Measurements from ENCODE around the gene C1QTNF8.

The C1QTNF8 gene

GRCh38 chr16:1096169-1097082, at the start of gene C1QTNF8:
Gene C1QTNF8, minus strand, starts transcription at chr16:1096244. Its CDS starts 1,322 bp downstream, at chr16:1094922.
- no peak for DNase-seq

- no peak for DNase-seq
Observed at GRCh38 chr16:1145383-1146100, 49.5 kb upstream of the C1QTNF8 start.

DNA sequence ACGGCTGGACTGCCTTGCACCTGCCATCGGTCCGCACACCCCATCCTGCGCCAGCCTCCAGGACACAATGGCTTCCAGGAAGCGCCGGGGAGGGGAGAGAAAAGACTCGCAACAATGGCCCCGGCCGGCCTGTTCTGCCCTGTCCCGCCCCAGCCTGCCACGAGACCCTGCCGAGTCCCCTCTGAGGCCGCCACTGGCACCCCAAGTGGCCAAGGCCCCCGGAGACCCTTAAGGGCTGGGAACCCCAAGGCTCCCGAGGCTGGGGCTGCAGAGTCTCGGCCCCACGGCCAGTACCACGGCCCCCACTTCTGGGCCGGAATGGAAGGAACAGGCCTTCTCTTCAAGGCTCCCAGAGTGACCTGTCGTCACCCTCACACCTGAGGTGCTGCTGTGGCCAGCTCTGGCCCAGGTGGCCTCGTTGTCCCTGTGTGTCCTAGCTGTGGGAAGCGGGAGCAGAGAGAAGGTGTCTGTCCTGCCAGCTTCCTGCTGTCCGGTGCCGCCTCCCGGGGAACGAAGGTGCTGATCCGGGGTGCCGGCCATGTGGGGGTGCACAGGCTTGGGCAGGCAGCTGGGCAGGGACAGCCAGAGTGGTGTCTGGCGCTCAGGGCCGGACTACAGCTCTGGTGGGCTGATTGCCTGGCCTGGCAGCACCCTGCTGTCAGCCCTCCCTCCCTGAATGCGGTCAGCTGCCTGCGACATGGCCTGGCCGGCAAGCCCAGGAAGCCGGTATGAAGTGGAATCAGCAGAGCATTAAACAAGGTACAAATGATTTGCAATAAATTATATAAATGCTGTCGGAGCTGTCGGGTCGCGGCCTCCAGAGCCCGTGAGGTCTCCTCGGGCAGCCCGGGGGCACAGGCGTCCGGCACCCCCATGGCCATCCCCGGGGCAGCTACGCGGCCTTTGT, 48.7 kb upstream of the C1QTNF8 start:
- DNase-seq = no peak

- no peak for DNase-seq
Observed at GRCh38 chr16:1143761-1144450, 47.9 kb upstream of the C1QTNF8 start.

DNA sequence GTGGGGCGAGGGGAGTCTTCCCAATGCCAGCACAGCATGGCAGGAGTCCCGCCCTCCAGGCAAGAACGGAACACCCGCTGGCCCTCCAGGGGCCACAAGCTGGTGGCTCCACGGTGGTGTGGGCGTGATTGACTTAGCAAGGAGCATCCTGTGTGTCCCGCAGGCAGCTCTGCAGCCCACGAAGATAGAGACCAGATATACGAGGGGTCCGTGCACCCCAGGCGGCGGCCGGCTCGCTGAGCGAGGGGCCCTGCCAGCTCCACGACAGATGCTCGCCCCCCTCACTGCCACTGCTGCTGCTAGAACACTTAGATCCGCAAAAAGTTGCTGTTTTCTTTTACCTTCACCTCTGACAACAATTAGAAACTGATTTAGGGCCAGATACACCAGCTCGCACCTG, 46.9 kb upstream of the C1QTNF8 start:
- DNase-seq = no peak

- DNase-seq = no peak
Observed at GRCh38 chr16:1141716-1142115, 45.7 kb upstream of the C1QTNF8 start.

- DNase-seq = no peak
Observed at GRCh38 chr16:1141191-1141590, 45.1 kb upstream of the C1QTNF8 start.

GRCh38 chr16:1140582-1141162, 44.6 kb upstream of the C1QTNF8 start:
- no peak for DNase-seq

DNA sequence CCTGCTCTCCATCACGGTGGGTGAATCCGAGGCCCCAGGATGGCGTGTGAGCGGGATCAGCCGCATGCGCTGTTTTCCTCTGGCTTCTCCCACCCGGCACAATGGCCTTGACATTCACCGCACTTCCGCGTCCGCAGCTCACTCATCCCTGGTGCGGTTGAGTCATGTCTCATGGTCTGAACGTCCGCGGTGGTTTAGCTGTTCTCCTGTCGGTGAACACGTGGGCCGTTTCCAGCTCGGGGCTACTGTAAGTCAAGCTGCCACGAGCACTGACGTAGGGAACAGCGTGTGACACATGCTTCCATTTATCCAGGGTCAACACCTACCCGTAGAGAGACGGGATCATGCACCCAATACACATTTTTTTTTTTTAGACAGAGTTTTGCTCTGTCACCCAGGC, 41.6 kb upstream of the C1QTNF8 start:
- no peak for DNase-seq

DNA sequence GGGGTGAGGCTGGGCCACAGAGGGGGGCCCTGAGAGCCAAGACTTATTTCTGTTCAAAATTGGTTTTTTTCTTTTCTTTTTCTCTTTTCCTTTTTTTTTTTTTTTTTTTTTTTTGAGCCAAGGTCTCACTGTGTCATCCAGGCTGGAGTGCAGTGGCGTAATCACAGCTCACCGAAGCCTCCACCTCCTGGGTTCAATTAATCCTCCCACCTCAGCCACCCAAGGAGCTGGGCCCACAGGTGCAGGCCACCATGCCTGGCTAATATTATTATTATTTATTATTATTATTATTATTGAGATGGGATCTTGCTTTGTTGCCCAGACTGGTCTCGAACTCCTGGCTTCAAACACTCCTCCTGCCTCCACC, 39.4 kb upstream of the C1QTNF8 start:
- DNase-seq = no peak

GRCh38 chr16:1134776-1135458, 38.9 kb upstream of the C1QTNF8 start:
- DNase-seq = no peak

DNA sequence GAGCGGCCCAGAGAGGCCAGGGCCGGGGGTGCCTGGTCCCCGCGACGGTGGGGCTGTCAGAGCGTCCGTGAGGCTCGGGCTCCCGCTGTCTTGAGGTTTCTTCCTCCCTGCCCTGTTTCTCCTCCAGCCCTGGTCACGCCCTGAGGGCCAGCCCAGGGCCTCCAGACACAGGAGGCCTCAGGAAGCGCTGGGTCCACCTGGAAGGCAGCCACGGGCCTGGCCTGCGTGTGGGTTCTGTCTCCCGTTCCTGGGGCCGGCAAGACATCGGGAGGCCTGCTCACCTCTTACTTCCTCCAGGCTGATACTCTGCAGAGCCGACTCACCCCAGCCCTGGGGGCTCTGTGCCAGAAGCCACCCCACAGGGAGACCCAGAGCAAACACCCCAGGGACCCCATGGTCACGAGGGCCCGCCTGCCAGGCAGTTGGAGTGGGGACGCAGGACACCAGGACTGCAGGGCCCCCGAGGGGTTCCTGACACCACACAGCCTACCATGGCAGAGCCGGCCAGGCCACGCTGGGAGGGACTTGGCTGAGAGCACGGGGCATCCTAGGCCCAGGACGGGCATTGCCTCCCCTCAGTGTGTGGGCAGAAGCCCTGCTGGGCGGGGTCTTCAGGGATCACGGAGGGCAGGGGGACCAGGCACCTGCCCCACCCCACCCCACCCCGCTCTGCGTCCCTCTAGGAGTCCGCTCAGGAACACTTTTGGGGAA, 37.9 kb upstream of the C1QTNF8 start:
- no peak for DNase-seq

DNA sequence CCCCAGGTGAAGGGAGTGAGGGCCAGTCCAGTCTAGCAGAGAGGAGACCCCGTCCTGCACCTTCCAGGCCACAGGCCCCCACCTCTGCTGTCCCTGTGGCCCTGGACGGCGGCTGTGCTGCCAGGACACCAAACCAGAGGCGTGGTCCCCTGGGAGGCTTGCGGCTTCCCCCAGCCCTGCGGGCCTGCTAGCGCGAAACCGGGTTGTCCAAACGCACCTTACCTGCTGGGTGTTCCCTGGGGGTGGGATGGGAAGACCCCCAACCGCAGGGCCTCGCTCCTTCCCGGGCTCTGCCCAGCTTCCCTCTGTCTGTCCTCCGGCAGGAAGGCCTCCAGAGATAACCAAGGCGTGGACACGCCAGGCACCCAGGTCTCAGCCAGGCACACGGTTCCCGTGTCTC, 37.2 kb upstream of the C1QTNF8 start:
- no peak for DNase-seq

DNA sequence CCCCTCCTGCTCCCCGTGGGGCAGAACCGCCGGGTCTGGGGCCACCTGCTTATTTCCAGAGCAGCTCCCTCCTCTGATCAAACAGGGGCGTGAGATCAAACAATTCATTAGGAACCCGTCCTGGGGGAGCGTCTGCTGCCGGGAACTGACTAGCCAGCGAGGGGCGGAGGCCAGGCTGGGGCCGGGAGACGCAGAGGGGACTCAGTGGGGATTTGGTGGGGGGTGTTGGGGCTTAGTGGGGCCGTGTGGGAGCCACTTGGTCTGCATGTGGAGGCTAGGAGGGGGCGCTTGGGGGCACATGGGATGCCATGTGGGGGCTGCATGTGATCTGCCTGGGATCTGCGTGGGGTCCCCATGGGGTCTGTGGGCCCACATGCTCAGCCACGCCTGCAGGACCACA, 36.4 kb upstream of the C1QTNF8 start:
- no peak for DNase-seq

GRCh38 chr16:1131378-1131994, 35.4 kb upstream of the C1QTNF8 start:
- no peak for DNase-seq

- DNase-seq = no peak
Observed at GRCh38 chr16:1130382-1130781, 34.3 kb upstream of the C1QTNF8 start.

DNA sequence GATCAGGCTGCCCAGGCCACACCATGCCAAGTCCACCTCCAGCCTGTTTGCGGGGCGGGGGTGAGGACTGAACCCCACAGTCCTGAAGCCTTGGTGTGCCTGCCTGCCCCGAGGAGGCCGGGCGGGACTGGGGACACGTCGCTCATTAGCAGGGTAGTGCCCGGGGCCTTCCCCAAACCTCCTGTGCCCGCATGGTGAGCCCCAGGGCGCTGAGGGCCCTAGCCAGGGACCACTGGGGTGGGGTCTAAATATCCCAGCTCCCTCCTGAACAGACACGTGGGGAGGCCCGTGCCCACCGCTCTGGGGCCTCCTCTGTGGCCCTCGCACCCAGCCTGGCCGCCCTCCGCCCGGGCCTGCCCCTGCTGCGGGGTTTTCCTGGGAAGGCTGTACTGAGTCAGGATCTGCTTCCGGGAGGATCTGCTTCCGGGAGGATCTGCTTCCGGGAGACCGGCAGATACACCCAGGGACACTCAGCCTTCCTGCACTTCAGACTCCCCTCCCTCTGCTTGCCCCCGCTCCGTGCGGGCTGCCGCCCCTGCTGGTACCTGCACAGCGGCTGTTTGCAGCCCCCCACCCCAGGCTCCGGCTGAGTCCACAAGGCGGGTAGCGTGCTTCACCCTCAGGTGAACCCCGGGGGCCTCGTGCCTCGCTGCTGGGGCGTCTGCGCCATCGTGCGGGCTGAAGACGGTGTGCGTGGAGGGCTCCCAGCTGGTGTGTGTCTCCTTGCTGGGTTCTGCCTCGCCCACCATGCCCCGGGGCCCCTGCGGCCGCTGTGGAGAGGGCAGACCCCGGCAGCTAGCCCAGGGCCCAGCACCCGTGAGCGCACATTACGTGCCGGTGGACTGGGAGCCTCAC, 33.3 kb upstream of the C1QTNF8 start:
- DNase-seq = no peak

DNA sequence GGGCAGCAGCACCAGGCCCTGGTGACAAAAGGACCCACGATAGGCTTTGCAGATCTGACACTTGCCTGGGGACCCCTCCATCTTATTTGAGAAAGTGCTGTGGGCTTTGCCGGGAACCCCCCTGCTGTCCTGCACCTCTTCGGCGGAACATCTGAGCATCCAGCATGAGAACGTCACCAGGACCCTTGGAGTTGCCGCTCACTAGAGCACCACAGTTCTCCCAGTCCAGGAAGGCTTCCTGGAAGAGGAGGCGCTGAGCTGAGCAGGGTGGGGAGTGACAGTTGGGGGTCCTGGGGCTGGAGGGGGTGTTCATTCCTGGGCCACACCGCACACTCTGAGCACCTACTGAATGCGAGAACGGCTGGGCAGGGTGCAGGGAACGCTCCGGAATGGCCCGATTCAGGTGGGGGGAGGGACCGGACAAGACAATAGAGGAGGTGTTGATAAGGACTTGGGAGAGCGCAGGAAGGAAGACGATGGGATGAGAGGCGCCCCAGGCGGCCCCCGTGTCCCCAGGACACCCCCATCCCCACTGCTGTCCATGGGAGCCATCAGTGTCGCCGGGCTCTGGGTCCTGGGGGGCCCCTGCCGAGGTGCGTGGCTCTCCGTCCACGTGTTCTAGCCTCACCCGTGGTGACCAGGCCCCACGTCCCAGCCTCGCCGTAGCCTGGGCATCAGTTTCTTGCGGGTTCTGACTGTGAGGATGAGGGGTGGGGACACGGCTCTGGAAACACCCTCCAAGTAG, 32.1 kb upstream of the C1QTNF8 start:
- DNase-seq = no peak

- no peak for DNase-seq
Observed at GRCh38 chr16:1127101-1127500, 31.1 kb upstream of the C1QTNF8 start.
